OCI-LY3 (cell line): ENCODE results near the gene RRH.

Experiments used
- EZH2phosphoT487 ChIP-seq: fragments of 200-600 bp; shearing (Covaris generic); IDR thresholded peaks from 2 replicates; pipeline ENCODE4 v1.6.1; 2018; ENCODE audit warnings: antibody characterized with exemption, mixed run types, low read depth
- TF ChIP-seq, protein P1 (sequence below): fragments of 200-600, 300-600 bp; sonication (generic); IDR thresholded peaks from 2 replicates; pipeline ENCODE4 v1.5.1; 2014; ENCODE audit warnings: antibody characterized with exemption, low read length, low read depth

DNA sequence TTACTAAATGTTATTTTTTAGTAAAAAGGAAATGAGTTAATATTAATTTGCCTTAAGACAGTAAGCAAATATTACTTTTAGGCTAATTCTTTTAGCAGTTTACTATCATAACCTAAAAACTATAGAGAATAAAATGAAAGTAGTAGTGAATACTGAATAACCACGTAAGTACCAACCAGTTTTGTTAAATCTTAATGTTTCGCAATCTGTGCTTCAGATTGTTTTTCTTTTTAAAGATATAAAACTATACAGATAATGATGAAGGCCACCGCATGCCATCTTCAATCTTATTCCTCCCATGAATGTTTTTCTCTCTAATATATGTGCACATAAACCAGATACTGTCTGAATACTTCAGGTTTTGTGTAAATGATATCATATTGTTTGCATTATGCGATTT is 6.0 kb downstream of the RRH start:
- TF ChIP-seq, protein P1, sequence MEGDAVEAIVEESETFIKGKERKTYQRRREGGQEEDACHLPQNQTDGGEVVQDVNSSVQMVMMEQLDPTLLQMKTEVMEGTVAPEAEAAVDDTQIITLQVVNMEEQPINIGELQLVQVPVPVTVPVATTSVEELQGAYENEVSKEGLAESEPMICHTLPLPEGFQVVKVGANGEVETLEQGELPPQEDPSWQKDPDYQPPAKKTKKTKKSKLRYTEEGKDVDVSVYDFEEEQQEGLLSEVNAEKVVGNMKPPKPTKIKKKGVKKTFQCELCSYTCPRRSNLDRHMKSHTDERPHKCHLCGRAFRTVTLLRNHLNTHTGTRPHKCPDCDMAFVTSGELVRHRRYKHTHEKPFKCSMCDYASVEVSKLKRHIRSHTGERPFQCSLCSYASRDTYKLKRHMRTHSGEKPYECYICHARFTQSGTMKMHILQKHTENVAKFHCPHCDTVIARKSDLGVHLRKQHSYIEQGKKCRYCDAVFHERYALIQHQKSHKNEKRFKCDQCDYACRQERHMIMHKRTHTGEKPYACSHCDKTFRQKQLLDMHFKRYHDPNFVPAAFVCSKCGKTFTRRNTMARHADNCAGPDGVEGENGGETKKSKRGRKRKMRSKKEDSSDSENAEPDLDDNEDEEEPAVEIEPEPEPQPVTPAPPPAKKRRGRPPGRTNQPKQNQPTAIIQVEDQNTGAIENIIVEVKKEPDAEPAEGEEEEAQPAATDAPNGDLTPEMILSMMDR, result no peak
- TF ChIP-seq EZH2phosphoT487, result no peak
